ENCODE measurements around the gene TKT. TPM values are rescaled to one million over a fixed set of nuclear protein-coding genes. Genes with fewer than 3 reads are reported as not detected.

TKT gene
- polyA plus RNA-seq, 2 donors: 264 to 374 TPM

DNA sequence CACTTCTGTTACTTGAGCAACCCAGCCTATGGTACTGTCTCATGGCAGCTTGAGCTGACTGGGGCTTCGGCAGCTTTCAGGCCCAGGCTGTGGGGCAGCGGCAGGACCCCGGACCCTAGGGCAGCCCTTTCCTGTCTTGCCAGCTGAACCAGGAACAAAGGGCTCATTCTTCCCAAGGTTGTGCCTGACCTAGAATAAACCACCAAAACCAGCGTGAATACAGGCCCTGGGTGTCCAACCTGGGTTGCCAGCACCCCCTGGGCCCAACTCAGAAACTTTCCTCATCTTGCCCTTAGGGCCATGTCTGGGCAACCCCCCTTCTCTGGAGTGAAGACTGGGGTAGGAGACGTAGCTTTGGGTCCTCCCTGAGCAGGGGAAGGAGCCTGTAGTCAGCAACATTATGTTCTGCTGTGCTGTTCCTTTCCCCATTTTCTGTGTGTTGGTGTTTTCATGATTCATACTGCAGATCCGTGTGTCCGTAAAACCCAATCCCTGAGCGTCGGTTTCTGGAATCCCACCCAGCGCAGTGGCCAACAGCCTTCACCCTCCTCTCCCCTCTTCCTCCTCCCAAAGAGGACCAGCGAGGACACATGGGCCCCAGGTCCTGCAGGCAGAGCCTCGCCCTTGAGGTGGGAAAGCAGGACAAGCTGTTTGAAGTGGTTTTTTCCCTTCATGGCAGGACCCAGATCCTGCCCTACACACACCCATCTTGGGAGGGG, 33.5 kb downstream of the TKT start:
- Histone ChIP-seq H3K36me3 (ENCODE audit: control insufficient read depth in 2 of 2, insufficient read depth in 2 of 2, low read length in 1 of 2) (peaks cover 18 to 43% of the 10 kb centered on the region in 2 donors), H3K4me3 (ENCODE audit: low read depth in 1 of 2, low read length in 2 of 2) (no peak overlapping the region), H3K27me3 (ENCODE audit: control insufficient read depth in 1 of 2, insufficient read depth in 2 of 2, low read length in 2 of 2) (no peaks in the 10 kb centered on the region), H3K27ac (ENCODE audit: low read depth in 2 of 2, low read length in 1 of 2) (no peak overlapping the region), H3K4me1 (ENCODE audit: control insufficient read depth in 2 of 2, insufficient read depth in 2 of 2, low read length in 1 of 2) (no peaks in the 10 kb centered on the region), H3K9me3 (ENCODE audit: control insufficient read depth in 2 of 2, insufficient read depth in 1 of 2, low read depth in 1 of 2, low read length in 1 of 2) (no peaks in the 10 kb centered on the region)
- WGBS, 2 donors: 85% methylated on average over 12 of the region's 12 CpGs

DNA sequence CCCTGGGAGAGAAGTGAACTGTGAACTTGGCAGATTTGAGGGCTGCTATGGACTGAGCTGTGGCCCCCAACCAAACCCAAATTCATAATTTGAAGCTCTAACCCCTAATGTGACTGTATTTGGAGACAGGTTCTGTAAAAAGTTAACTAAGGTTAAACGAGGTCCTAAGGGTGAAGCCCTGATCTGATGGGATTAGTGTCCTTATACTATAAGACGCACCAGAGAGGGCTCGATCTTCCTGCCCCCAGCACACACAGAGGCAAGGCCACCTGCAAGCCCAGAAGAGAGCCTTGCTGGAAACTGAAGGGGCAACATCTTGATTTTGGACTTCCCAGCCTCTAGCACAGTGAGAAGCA, 34.0 kb downstream of the TKT start:
- Histone ChIP-seq H3K36me3 (ENCODE audit: control insufficient read depth in 2 of 2, insufficient read depth in 2 of 2, low read length in 1 of 2) (peaks cover 13 to 37% of the 10 kb centered on the region in 2 donors), H3K9me3 (ENCODE audit: control insufficient read depth in 2 of 2, insufficient read depth in 1 of 2, low read depth in 1 of 2, low read length in 1 of 2) (no peaks in the 10 kb centered on the region), H3K4me1 (ENCODE audit: control insufficient read depth in 2 of 2, insufficient read depth in 2 of 2, low read length in 1 of 2) (no peaks in the 10 kb centered on the region), H3K27me3 (ENCODE audit: control insufficient read depth in 1 of 2, insufficient read depth in 2 of 2, low read length in 2 of 2) (no peaks in the 10 kb centered on the region), H3K27ac (ENCODE audit: low read depth in 2 of 2, low read length in 1 of 2) (no peak overlapping the region), H3K4me3 (ENCODE audit: low read depth in 1 of 2, low read length in 2 of 2) (no peak overlapping the region)
- 84 to 86% methylated on average over 3 of the region's 3 CpGs for WGBS, 2 donors

DNA sequence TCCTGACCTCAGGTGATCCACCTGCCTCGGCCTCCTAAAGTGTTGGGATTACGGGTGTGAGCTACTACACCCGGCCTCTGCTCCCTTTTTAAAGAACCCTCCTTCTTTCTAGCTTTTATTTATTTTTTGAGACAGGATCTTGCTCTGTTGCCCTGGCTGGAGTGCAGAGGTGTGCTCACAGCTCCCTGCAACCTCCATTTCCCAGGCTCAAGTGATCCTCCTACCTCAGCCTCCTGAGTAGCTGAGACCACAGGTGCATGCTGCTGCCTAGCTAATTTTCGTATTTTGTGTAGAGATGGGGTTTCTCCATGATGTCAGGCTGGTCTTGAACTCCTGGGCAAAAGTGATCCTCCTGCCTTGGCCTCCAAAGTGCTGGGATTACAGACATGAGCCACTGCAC, 34.5 kb downstream of the TKT start:
- Histone ChIP-seq H3K27ac (ENCODE audit: low read depth in 2 of 2, low read length in 1 of 2) (no peak overlapping the region), H3K36me3 (ENCODE audit: control insufficient read depth in 2 of 2, insufficient read depth in 2 of 2, low read length in 1 of 2) (peaks cover 8 to 33% of the 10 kb centered on the region in 2 donors), H3K4me1 (ENCODE audit: control insufficient read depth in 2 of 2, insufficient read depth in 2 of 2, low read length in 1 of 2) (no peaks in the 10 kb centered on the region), H3K9me3 (ENCODE audit: control insufficient read depth in 2 of 2, insufficient read depth in 1 of 2, low read depth in 1 of 2, low read length in 1 of 2) (no peaks in the 10 kb centered on the region), H3K4me3 (ENCODE audit: low read depth in 1 of 2, low read length in 2 of 2) (no peak overlapping the region), H3K27me3 (ENCODE audit: control insufficient read depth in 1 of 2, insufficient read depth in 2 of 2, low read length in 2 of 2) (no peaks in the 10 kb centered on the region)
- WGBS, 2 donors: 79 to 90% methylated on average over 4 of the region's 4 CpGs

DNA sequence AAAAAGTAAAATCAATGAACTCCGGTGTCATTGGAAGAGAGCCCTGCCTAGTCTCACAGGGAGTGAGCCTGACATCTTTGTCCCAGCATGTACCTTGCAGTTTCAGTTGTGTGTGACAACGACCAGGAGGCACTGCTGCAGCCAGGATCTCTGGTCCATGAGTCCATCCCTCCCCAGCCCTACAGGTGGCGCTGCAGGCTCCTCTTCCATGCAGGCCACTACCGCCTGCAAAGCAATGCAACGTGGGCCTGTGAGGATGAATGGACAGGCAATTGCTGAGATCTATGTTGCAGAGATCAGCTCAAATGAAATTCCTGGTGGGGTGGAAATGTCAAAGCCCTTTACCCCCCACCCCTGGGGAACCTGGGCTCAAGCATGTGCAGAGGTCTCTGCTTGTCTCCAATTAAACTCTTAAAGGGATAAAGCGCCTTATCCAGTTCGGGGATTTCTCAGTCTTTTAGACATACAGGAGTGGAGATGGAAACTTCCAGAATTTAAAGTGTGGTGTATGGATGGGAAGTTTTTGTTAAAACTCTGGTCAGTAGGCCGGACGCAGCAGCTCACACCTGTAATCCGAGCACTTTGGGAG, 35.8 kb downstream of the TKT start:
- Histone ChIP-seq H3K9me3 (ENCODE audit: control insufficient read depth in 2 of 2, insufficient read depth in 1 of 2, low read depth in 1 of 2, low read length in 1 of 2) (no peaks in the 10 kb centered on the region), H3K4me1 (ENCODE audit: control insufficient read depth in 2 of 2, insufficient read depth in 2 of 2, low read length in 1 of 2) (no peaks in the 10 kb centered on the region), H3K27me3 (ENCODE audit: control insufficient read depth in 1 of 2, insufficient read depth in 2 of 2, low read length in 2 of 2) (no peaks in the 10 kb centered on the region), H3K36me3 (ENCODE audit: control insufficient read depth in 2 of 2, insufficient read depth in 2 of 2, low read length in 1 of 2) (peaks cover 8 to 20% of the 10 kb centered on the region in 2 donors), H3K27ac (ENCODE audit: low read depth in 2 of 2, low read length in 1 of 2) (no peak overlapping the region), H3K4me3 (ENCODE audit: low read depth in 1 of 2, low read length in 2 of 2) (no peak overlapping the region)
- 44 to 46% methylated on average over 10 of the region's 10 CpGs for WGBS, 2 donors

DNA sequence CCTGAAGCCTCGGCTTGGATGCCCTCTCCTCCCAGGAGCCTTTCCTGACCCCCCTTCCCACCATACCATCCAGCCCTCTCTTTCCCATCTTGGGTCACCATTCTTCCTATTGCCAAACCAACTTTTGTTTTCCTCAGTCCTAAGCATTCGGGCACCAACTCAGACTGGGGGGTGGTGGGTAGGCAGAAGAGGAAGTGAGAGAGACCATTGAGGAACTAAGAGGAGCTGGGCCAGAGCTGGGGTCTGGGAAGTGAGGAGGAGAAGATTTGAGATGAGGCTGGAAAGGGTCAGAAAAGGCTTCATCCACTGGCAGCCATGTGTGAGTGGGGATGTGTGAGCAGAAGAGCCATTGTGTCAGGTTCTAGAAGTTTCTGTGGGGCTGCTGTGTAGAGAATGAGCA, 37.7 kb downstream of the TKT start:
- H3K27ac ChIP-seq (ENCODE audit: low read depth in 2 of 2, low read length in 1 of 2): no peak overlapping the region
- H3K4me3 ChIP-seq (ENCODE audit: low read depth in 1 of 2, low read length in 2 of 2): no peak overlapping the region
- H3K36me3 ChIP-seq (ENCODE audit: control insufficient read depth in 2 of 2, insufficient read depth in 2 of 2, low read length in 1 of 2): peaks cover 2% of the 10 kb centered on the region in 2 donors
- no peaks in the 10 kb centered on the region for H3K4me1 ChIP-seq (ENCODE audit: control insufficient read depth in 2 of 2, insufficient read depth in 2 of 2, low read length in 1 of 2)
- H3K9me3 ChIP-seq (ENCODE audit: control insufficient read depth in 2 of 2, insufficient read depth in 1 of 2, low read depth in 1 of 2, low read length in 1 of 2): no peaks in the 10 kb centered on the region
- no peaks in the 10 kb centered on the region for H3K27me3 ChIP-seq (ENCODE audit: control insufficient read depth in 1 of 2, insufficient read depth in 2 of 2, low read length in 2 of 2)
- WGBS, 2 donors: 76 to 79% methylated on average over 2 of the region's 2 CpGs

DNA sequence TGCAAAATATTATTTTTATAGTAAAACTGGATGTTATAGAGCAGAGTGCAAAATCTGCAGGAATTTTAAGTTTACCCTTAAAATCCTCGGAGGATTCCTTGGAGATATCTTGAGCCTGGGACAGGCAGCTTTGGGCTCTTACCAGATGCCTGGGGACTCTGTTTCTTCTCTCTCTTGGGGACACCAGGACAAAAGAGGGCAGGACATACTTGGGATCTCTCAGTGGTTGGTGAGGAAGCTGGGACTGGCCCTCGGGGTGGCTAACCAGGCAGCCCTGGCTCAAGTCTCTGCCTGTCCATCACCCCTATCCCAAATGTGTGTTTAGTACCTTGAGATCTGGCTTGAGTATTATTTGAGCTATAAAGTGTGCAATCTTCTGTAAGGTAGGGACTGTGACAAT, 38.6 kb downstream of the TKT start:
- WGBS, 2 donors: 76 to 83% methylated on average over 2 of the region's 2 CpGs
- Histone ChIP-seq H3K4me1 (ENCODE audit: control insufficient read depth in 2 of 2, insufficient read depth in 2 of 2, low read length in 1 of 2) (no peaks in the 10 kb centered on the region), H3K4me3 (ENCODE audit: low read depth in 1 of 2, low read length in 2 of 2) (no peak overlapping the region), H3K27ac (ENCODE audit: low read depth in 2 of 2, low read length in 1 of 2) (no peak overlapping the region), H3K9me3 (ENCODE audit: control insufficient read depth in 2 of 2, insufficient read depth in 1 of 2, low read depth in 1 of 2, low read length in 1 of 2) (no peaks in the 10 kb centered on the region), H3K27me3 (ENCODE audit: control insufficient read depth in 1 of 2, insufficient read depth in 2 of 2, low read length in 2 of 2) (no peaks in the 10 kb centered on the region), H3K36me3 (ENCODE audit: control insufficient read depth in 2 of 2, insufficient read depth in 2 of 2, low read length in 1 of 2) (no peaks in the 10 kb centered on the region)

DNA sequence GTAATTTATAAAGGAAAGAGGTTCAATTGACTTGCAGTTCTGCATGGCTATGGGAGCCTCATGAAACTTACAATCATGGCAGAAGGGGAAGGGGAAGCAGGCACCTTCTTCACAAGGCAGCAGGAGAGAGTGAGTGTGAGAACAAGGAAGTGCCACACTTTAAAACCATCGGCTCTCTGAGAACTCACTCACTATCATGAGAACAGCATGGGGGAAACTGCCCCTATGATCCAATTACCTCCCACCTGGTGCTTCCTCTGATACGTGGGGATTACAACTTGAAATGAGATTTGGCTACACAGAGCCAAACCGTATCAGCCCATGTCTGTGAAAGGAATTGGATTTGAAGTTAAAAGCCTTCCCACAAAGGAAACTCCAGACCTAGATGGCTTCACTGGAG, 39.1 kb downstream of the TKT start:
- H3K27me3 ChIP-seq (ENCODE audit: control insufficient read depth in 1 of 2, insufficient read depth in 2 of 2, low read length in 2 of 2): no peaks in the 10 kb centered on the region
- no peaks in the 10 kb centered on the region for H3K9me3 ChIP-seq (ENCODE audit: control insufficient read depth in 2 of 2, insufficient read depth in 1 of 2, low read depth in 1 of 2, low read length in 1 of 2)
- no peak overlapping the region for H3K27ac ChIP-seq (ENCODE audit: low read depth in 2 of 2, low read length in 1 of 2)
- no peak overlapping the region for H3K4me3 ChIP-seq (ENCODE audit: low read depth in 1 of 2, low read length in 2 of 2)
- no peaks in the 10 kb centered on the region for H3K36me3 ChIP-seq (ENCODE audit: control insufficient read depth in 2 of 2, insufficient read depth in 2 of 2, low read length in 1 of 2)
- H3K4me1 ChIP-seq (ENCODE audit: control insufficient read depth in 2 of 2, insufficient read depth in 2 of 2, low read length in 1 of 2): no peaks in the 10 kb centered on the region
- 43 to 44% methylated on average over 3 of the region's 3 CpGs for WGBS, 2 donors

DNA sequence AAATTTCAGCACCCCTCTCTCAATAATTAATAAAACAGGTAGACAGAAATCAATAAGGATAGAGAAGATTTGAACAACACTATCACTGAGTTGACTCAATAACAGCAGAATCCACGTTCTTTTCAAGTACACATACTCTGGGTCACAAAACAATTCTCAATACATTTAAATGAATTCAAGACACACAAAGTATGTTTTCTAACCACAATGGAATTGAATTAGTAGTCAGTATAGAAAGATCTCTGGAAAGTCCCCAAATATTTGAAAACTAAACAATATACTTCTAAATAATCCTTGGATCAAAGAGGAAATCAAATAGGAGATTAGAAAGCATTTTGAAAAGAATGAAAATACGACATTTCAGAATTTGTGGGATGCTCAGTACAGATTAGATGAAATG, 40.0 kb downstream of the TKT start:
- Histone ChIP-seq H3K36me3 (ENCODE audit: control insufficient read depth in 2 of 2, insufficient read depth in 2 of 2, low read length in 1 of 2) (no peaks in the 10 kb centered on the region), H3K9me3 (ENCODE audit: control insufficient read depth in 2 of 2, insufficient read depth in 1 of 2, low read depth in 1 of 2, low read length in 1 of 2) (no peaks in the 10 kb centered on the region), H3K27me3 (ENCODE audit: control insufficient read depth in 1 of 2, insufficient read depth in 2 of 2, low read length in 2 of 2) (no peaks in the 10 kb centered on the region), H3K27ac (ENCODE audit: low read depth in 2 of 2, low read length in 1 of 2) (no peak overlapping the region), H3K4me3 (ENCODE audit: low read depth in 1 of 2, low read length in 2 of 2) (no peak overlapping the region), H3K4me1 (ENCODE audit: control insufficient read depth in 2 of 2, insufficient read depth in 2 of 2, low read length in 1 of 2) (no peaks in the 10 kb centered on the region)
- WGBS, 2 donors: 28 to 43% methylated on average over 2 of the region's 2 CpGs

DNA sequence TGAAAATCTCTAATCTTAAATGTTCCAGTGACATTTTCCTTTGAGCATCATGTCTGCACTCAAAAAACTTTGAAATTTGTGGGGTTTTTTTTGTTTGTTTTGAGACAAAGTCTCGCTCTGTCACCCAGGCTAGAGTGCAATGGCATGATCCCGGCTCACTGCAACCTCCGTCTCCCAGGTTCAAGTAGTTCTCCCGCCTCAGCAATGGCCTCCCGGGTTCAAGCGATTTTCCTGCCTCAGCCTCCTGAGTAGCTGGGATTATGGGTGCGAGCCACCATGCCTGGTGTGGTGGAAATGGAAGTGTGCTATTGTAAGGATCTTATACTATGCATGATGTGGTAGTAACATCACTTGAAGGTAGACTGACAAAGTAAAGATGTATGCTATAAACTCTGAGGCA, 42.5 kb downstream of the TKT start:
- WGBS, 2 donors: 90 to 92% methylated on average over 7 of the region's 7 CpGs
- Histone ChIP-seq H3K27me3 (ENCODE audit: control insufficient read depth in 1 of 2, insufficient read depth in 2 of 2, low read length in 2 of 2) (no peaks in the 10 kb centered on the region), H3K4me1 (ENCODE audit: control insufficient read depth in 2 of 2, insufficient read depth in 2 of 2, low read length in 1 of 2) (no peaks in the 10 kb centered on the region), H3K9me3 (ENCODE audit: control insufficient read depth in 2 of 2, insufficient read depth in 1 of 2, low read depth in 1 of 2, low read length in 1 of 2) (peaks cover 0 to 3% of the 10 kb centered on the region in 2 donors), H3K4me3 (ENCODE audit: low read depth in 1 of 2, low read length in 2 of 2) (no peak overlapping the region), H3K36me3 (ENCODE audit: control insufficient read depth in 2 of 2, insufficient read depth in 2 of 2, low read length in 1 of 2) (no peaks in the 10 kb centered on the region), H3K27ac (ENCODE audit: low read depth in 2 of 2, low read length in 1 of 2) (no peak overlapping the region)

Measured in esophagus (tissue), 2 donors.